Activated T-cell treated with anti-CD3 and anti-CD28 coated beads for 48 hours (primary cell): ENCODE results near the gene SLC38A10.

Source experiments
- DNase-seq: peaks from one replicate; pipeline ENCODE4 v3.0.0-alpha.2; 2020; ENCODE audit warnings: low read depth

SLC38A10 gene

DNA sequence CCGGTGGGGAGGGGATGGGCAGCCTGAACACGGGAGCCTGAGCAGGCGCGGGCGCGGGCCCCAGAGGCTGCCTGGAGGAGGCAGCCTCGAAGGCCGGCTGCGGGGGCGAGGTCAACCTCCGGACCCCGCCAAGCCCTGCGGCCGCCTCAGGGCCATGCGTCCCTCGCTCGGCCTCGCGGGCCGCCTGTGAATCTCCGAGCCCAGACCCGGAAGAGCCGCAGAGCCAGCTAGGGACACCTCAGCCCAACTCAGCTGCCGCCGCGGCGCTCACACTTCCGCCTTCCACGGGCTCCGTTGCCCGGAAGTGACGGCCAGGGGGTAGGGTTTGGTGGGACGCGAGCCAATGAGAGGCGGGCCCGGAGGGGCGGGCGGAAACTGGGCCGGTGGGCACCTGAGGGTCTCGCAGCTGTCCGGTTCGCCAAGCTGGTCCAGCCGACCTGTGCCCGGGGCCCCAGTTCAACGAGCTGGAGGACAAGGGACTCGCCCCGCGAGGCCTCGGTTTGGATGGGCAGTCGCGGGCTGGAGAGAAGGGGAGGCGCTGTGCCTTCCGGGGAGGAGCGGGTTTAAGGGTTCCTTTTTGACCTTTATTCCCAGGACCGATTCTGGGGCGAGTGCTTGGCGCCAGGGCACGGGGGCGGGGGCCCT lies at the start of gene SLC38A10:
Gene SLC38A10 (minus strand): TSS at position 277 of the 645 bp plus-strand sequence. CDS start 386 bp downstream, outside the sequence.
- peak; percentile 91 for DNase-seq

GRCh38 chr17:81342269-81343070 lies 47.4 kb upstream of the SLC38A10 start:
- no peak for DNase-seq

DNA sequence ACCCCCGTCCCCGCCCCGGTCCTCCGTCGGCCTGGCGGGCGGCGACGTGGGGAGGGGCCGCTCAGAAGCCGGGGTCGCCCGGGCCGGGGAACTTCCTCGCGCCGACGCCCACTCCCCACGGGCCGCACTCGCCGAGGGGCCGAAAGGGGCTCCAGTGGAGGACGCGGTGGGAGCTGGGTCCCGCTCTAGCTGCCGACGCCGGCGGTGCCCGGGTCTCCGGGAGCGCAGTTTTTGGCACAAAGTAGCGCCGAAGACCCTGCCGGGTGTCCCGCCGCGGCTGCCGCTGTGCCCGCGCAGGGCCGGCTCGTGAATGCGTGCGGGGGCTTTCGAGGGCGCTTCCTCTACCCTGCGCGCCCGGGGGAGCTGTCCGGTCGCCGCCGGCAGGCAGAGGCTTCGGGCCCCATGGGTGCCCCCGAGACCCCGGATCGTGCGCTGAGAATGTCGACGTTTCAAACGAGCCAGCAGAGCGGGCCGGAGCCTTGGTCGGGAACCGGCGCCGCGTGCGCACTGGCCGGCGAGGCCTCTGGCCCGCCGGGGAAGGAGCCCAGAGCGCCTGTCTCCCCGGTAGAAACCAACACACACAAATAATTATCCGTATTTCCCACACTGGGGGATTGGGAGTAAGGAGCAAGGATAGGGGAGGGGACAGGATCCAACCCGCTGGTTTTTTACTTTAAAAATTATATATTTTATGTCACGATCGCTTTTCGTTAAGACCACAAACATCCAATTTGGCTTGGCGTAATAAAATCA lies 46.6 kb upstream of the SLC38A10 start:
- DNase-seq, result no peak

DNA sequence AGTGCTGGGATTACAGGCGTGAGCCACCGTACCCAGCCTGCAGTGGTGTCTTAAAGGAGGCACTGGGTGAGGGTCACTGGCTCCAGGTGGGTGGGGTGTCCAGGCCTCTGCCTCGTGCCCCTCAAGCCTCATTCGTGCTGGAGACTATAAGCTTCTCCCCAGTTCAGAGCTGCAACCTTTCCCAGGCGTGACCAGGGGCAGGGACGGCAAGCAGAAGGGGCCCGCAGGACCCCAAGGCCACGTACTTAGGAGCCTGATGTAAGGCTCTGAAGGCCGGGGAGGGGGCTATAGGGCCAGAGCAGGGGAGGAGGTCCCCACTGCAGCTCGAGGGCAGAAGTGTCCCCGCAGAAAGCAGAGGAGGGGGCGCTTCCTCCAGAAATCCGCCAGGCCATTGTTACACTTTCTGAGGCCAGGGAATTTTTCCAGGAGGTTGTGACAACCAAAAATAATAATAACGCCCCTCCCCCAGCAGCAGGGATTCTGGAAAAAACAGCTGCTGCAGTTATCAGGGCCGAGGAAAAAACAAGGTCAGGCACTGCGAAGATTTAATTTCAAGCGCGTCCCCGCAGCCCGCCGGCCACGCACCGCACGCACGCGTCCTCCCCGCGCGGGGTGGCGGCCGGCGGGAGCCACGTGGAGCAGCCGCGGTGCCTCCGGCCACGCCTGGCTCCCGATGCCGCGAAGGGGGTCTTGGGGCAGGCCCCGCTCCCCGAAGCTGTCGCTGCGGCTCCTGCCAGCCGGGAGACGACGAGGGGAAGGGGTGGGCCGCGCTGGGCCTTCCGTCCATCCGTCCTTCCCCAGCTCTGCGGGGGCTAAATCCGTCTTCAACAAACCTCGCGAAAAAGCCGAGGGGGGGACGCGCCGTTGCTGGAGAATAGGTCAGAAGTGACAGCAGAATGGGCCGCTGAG lies 45.8 kb upstream of the SLC38A10 start:
- no peak for DNase-seq

- DNase-seq, result no peak
Measured at GRCh38 chr17:81339534-81340296, 44.6 kb upstream of the SLC38A10 start.

GRCh38 chr17:81339191-81339533 lies 44.1 kb upstream of the SLC38A10 start:
- no peak for DNase-seq

DNA sequence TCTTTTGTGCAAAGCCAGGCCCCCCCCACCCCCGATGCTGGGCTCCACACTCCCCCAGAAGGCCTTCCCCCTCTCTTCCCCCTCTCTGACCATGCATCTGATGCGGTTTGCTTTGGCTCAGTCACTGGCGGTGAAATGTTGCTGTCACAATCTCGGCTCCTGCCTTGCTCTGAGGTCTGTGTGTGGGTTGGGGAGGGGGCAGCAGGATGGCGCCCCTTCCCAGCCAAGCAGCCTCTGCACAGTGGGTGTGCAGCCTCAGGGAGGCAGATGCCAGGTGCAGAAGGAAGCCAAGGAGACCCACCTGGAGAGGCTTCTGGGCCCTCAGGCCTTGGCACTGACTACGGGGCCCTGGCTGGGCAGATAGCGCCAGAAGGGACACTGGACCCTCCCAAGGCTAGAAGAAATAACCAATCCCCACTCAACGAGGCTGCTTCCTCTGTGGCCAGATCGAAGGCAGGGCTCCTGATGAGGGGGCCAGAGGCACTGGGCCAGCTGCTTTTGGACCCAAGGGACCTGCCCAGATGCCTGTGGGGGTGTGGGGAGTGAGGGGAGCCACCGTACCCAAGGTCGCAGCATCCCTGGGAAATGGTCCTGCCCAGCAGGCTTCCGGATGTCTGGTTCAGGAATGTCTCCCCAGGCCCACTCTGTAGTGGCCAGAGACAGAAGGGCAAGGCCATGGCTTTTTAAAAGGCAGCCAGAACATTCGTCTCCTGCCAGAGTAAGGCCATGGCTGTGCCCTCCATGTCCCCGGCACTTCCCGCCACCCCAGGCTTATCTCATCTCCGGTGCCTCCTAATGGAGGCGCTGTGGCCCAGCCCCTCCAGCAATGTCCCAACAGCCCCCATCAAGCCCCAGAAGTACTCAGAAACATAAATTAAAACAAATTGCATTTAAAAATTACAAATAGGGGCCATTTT lies 43.4 kb upstream of the SLC38A10 start:
- DNase-seq, result no peak

- no peak for DNase-seq
Measured at GRCh38 chr17:81337476-81337879, 42.4 kb upstream of the SLC38A10 start.

DNA sequence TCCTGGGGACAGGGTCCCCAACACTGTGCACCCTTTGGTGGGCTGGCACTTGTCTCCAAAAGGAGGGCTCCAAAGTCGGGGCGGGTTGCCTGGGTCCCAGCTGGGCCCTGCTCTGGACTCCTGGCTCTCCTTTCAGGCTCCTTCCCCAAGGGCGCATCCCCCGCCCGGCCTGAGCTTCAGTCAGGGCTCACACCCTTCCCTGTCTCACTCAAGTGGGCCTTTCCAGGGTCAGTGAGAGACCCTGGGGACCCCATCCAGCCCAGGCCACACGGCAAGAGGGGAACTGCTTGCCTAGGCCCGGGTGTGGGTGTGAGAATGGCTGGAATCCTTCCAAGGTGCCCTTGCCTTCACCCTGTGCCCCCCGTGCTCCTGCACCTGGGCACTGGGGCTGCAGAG lies 41.8 kb upstream of the SLC38A10 start:
- no peak for DNase-seq

DNA sequence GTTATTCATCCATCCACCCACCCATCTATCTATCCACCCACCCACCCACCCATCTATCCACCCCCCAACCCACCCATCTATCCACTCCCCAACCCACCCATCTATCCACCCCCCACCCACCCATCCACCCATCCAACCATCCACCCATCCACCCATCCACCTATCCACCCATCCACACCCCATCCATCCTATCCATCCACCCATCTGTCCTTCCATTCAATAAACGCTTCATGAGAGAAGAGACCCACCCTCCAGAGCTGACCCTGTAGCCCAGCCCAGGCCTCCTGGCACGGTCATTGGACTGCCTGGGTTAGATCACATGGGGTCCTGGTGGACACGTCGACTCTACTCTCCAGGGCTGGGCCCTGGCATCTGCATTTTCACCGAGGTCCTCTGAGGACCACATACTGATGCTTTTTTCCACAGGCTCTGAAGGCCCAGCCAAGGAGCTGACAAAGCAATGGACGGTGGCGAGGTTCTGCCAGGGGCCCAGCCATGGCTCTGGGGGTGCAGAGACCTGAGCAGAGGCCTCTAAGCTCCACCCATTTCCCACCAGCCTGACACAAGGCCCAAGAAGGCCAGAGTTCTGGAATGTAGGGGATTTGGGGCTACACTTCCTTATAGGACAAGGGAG lies 41.3 kb upstream of the SLC38A10 start:
- DNase-seq, result no peak

- DNase-seq, result no peak
Measured at GRCh38 chr17:81335773-81336157, 40.7 kb upstream of the SLC38A10 start.

DNA sequence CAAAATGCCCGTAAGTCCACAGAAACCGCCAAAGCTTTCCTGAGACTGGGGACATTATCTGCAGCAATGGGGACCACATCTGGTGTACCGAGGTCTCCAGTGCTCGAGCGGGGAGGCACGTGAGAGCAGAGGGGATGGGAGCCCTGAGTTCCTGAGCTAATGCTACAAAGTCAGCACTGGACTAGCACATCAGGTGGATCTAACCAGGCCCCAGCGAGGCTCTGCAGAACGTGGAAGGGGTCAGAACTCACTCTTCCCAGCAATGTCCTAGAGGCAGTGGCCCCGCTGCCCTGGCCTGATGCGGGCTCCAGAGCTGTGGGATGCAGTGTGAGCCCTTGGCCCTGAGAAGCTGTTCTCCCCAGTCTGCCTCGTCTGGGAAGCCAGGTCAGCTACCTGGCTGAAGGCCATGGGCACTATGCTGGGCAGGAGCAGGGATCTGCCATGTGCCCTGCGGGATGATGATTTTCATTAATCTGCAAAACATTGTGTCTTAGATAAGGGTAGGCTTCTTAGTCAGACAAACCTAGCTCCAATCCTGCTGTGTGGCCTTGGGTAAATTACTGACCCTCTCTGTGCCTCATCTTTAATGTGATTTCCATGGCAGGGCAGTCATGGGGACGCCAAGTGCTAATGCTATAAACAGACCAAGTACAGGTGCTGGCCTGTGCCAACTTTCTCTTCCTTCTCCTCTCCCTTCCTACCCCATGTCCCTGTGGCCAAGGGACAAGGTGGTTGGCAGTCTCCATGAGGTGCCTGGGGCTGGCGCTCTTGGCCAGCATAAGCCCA lies 40.1 kb upstream of the SLC38A10 start:
- no peak for DNase-seq

GRCh38 chr17:81334391-81334901 lies 39.3 kb upstream of the SLC38A10 start:
- no peak for DNase-seq

DNA sequence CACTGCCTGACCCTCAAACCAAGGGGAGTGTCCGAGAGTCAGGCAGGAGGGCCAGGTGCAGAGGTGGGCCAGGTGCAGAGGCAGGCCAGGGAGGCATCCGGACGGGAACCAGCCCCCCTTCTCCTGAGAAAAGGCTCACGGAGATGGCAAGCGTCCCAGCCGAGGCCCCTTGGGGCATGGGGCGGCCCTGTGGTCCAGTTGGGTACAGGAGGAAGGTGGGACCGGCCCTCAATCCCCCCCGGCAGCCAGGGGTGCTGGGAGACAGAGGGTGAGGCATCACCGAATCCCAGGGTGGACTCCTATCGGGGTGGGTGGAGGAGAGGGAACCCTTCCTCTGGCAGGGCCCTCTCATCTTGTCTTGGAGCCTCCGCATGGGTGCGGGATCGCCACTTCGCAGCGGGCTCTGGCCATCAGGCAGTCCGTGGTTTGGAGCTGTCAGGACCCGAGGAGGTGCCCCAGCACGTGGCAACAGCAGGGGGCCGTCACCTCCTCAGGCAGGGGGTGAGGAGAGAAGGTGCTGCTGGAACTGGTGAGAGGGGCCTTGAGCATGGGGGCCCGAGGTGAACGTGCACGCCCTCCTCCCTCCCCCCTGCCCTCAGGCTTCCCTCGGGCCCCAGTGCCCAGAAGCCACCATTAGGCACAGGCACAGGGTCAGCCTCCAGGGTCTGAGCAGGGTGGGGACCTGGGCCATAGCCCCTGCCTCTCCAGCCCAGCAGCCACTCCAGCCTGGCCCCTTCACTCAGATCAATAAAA lies 38.7 kb upstream of the SLC38A10 start:
- no peak for DNase-seq

- no peak for DNase-seq
Measured at GRCh38 chr17:81332914-81333528, 37.9 kb upstream of the SLC38A10 start.

GRCh38 chr17:81332118-81332834 lies 37.2 kb upstream of the SLC38A10 start:
- DNase-seq, result no peak
